ENCODE data around the gene ARID1B. TPM values are rescaled to one million over a fixed set of nuclear protein-coding genes. Genes with fewer than 3 reads are reported as not detected.

The ARID1B gene
- total RNA-seq, 1 donor from 2014 or later = 75.4 TPM

DNA sequence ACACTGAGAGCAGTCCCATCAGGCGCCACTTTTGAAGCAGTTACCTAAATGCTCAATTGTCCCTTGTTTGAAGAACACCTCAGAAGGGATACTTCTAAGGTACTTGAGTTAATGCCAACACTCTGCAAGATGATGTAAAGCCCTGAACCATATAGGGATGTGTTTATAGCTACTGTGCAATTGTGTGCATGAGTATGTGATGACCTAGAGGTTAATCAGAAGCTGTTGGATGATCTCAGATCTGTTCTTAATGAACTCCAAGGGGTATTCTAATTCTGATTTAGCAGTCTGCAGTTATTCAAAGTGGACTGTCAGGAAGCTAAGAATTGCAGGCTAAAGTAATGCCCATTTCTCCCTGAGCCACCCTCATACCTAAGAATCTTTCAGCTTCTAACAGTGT, 387.8 kb downstream of the ARID1B start:
- Histone ChIP-seq H3K9me3 (ENCODE audit: insufficient read depth, low read depth, low read length) (no peaks in the 10 kb centered on the region), H3K4me3 (ENCODE audit: insufficient read depth, low read depth, low read length) (no peak overlapping the region), H3K27ac (ENCODE audit: low read depth, low read length) (no peak overlapping the region), H3K27me3 (ENCODE audit: insufficient read depth, low read length) (no peaks in the 10 kb centered on the region), H3K4me1 (ENCODE audit: insufficient read depth, low read length) (no peaks in the 10 kb centered on the region), H3K9ac (ENCODE audit: low read length) (no peak overlapping the region), H4K20me1 (ENCODE audit: insufficient read depth, low read length) (no peaks in the 10 kb centered on the region), H3K36me3 (ENCODE audit: insufficient read depth, low read length) (peaks cover 2% of the 10 kb centered on the region), H3K4me2 (ENCODE audit: low read length) (no peak overlapping the region), H2AFZ (ENCODE audit: low read depth, low read length) (no peak overlapping the region), H3K79me2 (ENCODE audit: insufficient read depth, low read length) (no peaks in the 10 kb centered on the region)
- Mint-ChIP-seq H3K27ac (ENCODE audit: unreplicated experiment) (no peak overlapping the region), H3K4me3 (ENCODE audit: unreplicated experiment) (no peak overlapping the region), H3K9me3 (ENCODE audit: unreplicated experiment) (no peaks in the 10 kb centered on the region), H3K36me3 (ENCODE audit: low read depth, unreplicated experiment) (peaks cover 11% of the 10 kb centered on the region), H3K27me3 (ENCODE audit: low read depth, unreplicated experiment) (no peaks in the 10 kb centered on the region), H3K4me1 (ENCODE audit: low read depth, unreplicated experiment) (peaks cover 15% of the 10 kb centered on the region)
- FAIRE-seq (no peak), DNase-seq (ENCODE audit: low read depth) (no peak)
- TF ChIP-seq, protein P1, sequence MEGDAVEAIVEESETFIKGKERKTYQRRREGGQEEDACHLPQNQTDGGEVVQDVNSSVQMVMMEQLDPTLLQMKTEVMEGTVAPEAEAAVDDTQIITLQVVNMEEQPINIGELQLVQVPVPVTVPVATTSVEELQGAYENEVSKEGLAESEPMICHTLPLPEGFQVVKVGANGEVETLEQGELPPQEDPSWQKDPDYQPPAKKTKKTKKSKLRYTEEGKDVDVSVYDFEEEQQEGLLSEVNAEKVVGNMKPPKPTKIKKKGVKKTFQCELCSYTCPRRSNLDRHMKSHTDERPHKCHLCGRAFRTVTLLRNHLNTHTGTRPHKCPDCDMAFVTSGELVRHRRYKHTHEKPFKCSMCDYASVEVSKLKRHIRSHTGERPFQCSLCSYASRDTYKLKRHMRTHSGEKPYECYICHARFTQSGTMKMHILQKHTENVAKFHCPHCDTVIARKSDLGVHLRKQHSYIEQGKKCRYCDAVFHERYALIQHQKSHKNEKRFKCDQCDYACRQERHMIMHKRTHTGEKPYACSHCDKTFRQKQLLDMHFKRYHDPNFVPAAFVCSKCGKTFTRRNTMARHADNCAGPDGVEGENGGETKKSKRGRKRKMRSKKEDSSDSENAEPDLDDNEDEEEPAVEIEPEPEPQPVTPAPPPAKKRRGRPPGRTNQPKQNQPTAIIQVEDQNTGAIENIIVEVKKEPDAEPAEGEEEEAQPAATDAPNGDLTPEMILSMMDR (IDR thresholded peaks at IDR 0.05; ENCODE audit: insufficient read depth, low read depth, low read length) = no peak
- TF ChIP-seq EZH2 (IDR thresholded peaks at IDR 0.05; ENCODE audit: insufficient read depth, low read length) = no peak

DNA sequence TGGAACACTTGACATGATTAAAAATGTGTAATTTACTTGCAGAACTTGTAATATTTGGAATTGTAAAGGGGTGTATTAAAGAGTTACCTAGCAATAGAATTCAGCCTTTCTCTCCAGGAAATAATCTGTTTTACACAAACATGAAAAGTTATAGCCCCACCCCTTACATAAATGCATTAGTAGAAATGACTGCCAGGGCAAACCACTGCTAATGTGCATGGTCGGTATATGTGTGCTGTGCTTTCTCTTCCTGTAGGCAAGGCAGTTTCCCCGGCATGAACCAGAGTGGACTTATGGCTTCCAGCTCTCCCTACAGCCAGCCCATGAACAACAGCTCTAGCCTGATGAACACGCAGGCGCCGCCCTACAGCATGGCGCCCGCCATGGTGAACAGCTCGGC, 389.6 kb downstream of the ARID1B start:
- no peaks in the 10 kb centered on the region for H3K9me3 Mint-ChIP-seq (ENCODE audit: unreplicated experiment)
- Histone ChIP-seq H3K36me3 (ENCODE audit: insufficient read depth, low read length) (peaks cover 5% of the 10 kb centered on the region), H3K4me1 (ENCODE audit: insufficient read depth, low read length) (no peaks in the 10 kb centered on the region), H3K79me2 (ENCODE audit: insufficient read depth, low read length) (no peaks in the 10 kb centered on the region), H4K20me1 (ENCODE audit: insufficient read depth, low read length) (no peaks in the 10 kb centered on the region), H3K27me3 (ENCODE audit: insufficient read depth, low read length) (no peaks in the 10 kb centered on the region), H2AFZ (ENCODE audit: low read depth, low read length) (no peak overlapping the region), H3K4me2 (ENCODE audit: low read length) (no peak overlapping the region), H3K9ac (ENCODE audit: low read length) (no peak overlapping the region), H3K9me3 (ENCODE audit: insufficient read depth, low read depth, low read length) (no peaks in the 10 kb centered on the region), H3K27ac (ENCODE audit: low read depth, low read length) (no peak overlapping the region), H3K4me3 (ENCODE audit: insufficient read depth, low read depth, low read length) (no peak overlapping the region)
- peaks cover 15% of the 10 kb centered on the region for H3K4me1 Mint-ChIP-seq (ENCODE audit: low read depth, unreplicated experiment)
- H3K36me3 Mint-ChIP-seq (ENCODE audit: low read depth, unreplicated experiment) = peaks cover 14% of the 10 kb centered on the region
- no peaks in the 10 kb centered on the region for H3K27me3 Mint-ChIP-seq (ENCODE audit: low read depth, unreplicated experiment)
- no peak for DNase-seq (ENCODE audit: low read depth)
- FAIRE-seq = no peak
- TF ChIP-seq, protein P1 (IDR thresholded peaks at IDR 0.05; ENCODE audit: insufficient read depth, low read depth, low read length) = no peak
- no peak for TF ChIP-seq EZH2 (IDR thresholded peaks at IDR 0.05; ENCODE audit: insufficient read depth, low read length)
- H3K27ac Mint-ChIP-seq (ENCODE audit: unreplicated experiment) = no peak overlapping the region
- no peak overlapping the region for H3K4me3 Mint-ChIP-seq (ENCODE audit: unreplicated experiment)

DNA sequence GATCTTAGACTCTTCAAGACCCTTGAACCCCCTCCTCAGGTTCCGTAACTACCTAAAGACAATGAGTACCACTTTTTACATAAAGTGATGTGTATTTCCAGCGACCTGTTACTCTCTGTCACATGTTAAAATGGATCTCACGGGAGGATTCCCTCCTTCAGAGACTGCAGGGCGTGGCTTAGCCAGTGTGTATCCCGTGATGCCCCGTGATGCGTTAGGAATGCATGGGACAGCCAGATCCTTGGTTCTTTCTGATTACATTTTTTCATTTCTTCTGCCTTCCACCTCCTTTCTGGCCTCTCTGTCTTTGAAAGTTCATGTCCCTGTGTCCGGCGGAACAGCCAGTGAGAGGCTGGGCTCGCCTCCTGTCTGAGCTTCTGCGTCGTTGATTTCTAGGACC, 390.7 kb downstream of the ARID1B start:
- peaks cover 9% of the 10 kb centered on the region for H3K4me1 Mint-ChIP-seq (ENCODE audit: low read depth, unreplicated experiment)
- no peaks in the 10 kb centered on the region for H3K27me3 Mint-ChIP-seq (ENCODE audit: low read depth, unreplicated experiment)
- H3K4me3 Mint-ChIP-seq (ENCODE audit: unreplicated experiment) = no peak overlapping the region
- FAIRE-seq = no peak
- H3K9ac ChIP-seq (ENCODE audit: low read length) = no peak overlapping the region
- H2AFZ ChIP-seq (ENCODE audit: low read depth, low read length) = no peak overlapping the region
- H3K36me3 ChIP-seq (ENCODE audit: insufficient read depth, low read length) = peaks cover 5% of the 10 kb centered on the region
- no peaks in the 10 kb centered on the region for H4K20me1 ChIP-seq (ENCODE audit: insufficient read depth, low read length)
- H3K36me3 Mint-ChIP-seq (ENCODE audit: low read depth, unreplicated experiment) = peaks cover 12% of the 10 kb centered on the region
- H3K9me3 ChIP-seq (ENCODE audit: insufficient read depth, low read depth, low read length) = no peaks in the 10 kb centered on the region
- H3K27me3 ChIP-seq (ENCODE audit: insufficient read depth, low read length) = no peaks in the 10 kb centered on the region
- no peak overlapping the region for H3K4me3 ChIP-seq (ENCODE audit: insufficient read depth, low read depth, low read length)
- H3K27ac ChIP-seq (ENCODE audit: low read depth, low read length) = no peak overlapping the region
- no peaks in the 10 kb centered on the region for H3K79me2 ChIP-seq (ENCODE audit: insufficient read depth, low read length)
- no peak for DNase-seq (ENCODE audit: low read depth)
- H3K4me2 ChIP-seq (ENCODE audit: low read length) = no peak overlapping the region
- no peaks in the 10 kb centered on the region for H3K4me1 ChIP-seq (ENCODE audit: insufficient read depth, low read length)
- no peak overlapping the region for H3K27ac Mint-ChIP-seq (ENCODE audit: unreplicated experiment)
- H3K9me3 Mint-ChIP-seq (ENCODE audit: unreplicated experiment) = no peaks in the 10 kb centered on the region
- no peak for TF ChIP-seq EZH2 (IDR thresholded peaks at IDR 0.05; ENCODE audit: insufficient read depth, low read length)
- TF ChIP-seq, protein P1 (IDR thresholded peaks at IDR 0.05; ENCODE audit: insufficient read depth, low read depth, low read length) = no peak

Measured in astrocyte (in vitro differentiated cells and primary cell).